ENCODE measurements around the gene CERS1. TPM values are rescaled to one million over a fixed set of nuclear protein-coding genes. Genes with fewer than 3 reads are reported as not detected.

Gene CERS1
- total RNA-seq, 1 experiment from 2014 or later = 0.96 TPM

GRCh38 chr19:18908917-18909619 lies 13.1 kb upstream of the CERS1 start:
- H2AFZ ChIP-seq (ENCODE audit: low read depth, low read length, poor library complexity, severe bottlenecking) = no peak overlapping the region
- no peak overlapping the region for H3K4me3 ChIP-seq (replicated peaks in 1 of 2; ENCODE audit: low read depth in 1 of 2, low read length in 2 of 2)
- no peaks in the 10 kb centered on the region for H3K9me2 ChIP-seq (ENCODE audit: insufficient read depth)
- no peak overlapping the region for H3K9ac ChIP-seq (ENCODE audit: low read length)
- ChIA-PET CTCF (no interaction called here), POLR2A (no interaction called here), RAD21 (ENCODE audit: low non-redundant PET in 1 of 2, low total read pairs in 2 of 2, uncharacterized antibody in 2 of 2, unreplicated experiment in 2 of 2) (no interaction called here)
- no peak overlapping the region for H3K27ac ChIP-seq (ENCODE audit: low read depth, low read length)
- H3K27me3 ChIP-seq (ENCODE audit: insufficient read depth, low read length) = no peaks in the 10 kb centered on the region
- no peak for ATAC-seq
- intact Hi-C loops (cut with micrococcal nuclease) = no loop called here
- no peaks in the 10 kb centered on the region for H3K4me1 ChIP-seq (ENCODE audit: control insufficient read depth in 1 of 2, insufficient read depth in 2 of 2, low read length in 2 of 2)
- no peak overlapping the region for H3K4me2 ChIP-seq (ENCODE audit: low read length)
- peaks cover 14% of the 10 kb centered on the region for H3K79me2 ChIP-seq (ENCODE audit: insufficient read depth, low read length)
- no peak for DNase-seq (ENCODE audit: low read depth, low spot score)
- BruUV-seq (replicated peaks) = TSS peak; percentile 12
- H3K9me3 ChIP-seq (ENCODE audit: control insufficient read depth in 1 of 2, insufficient read depth in 1 of 2, low read depth in 1 of 2, low read length in 2 of 2) = no peaks in the 10 kb centered on the region
- no peak for TF ChIP-seq SRF (IDR thresholded peaks at IDR 0.05; ENCODE audit: low read depth)
- no peak for TF ChIP-seq ELF1 (IDR thresholded peaks at IDR 0.05; ENCODE audit: borderline replicate concordance, low read depth)
- TF ChIP-seq ZBTB33 (IDR thresholded peaks at IDR 0.05; ENCODE audit: extremely low read depth, insufficient replicate concordance, low read length) = no peak
- no peak for TF ChIP-seq YY1 (IDR thresholded peaks at IDR 0.05; ENCODE audit: extremely low read depth, insufficient replicate concordance, low read depth, low read length)
- no peak for TF ChIP-seq CEBPB (IDR thresholded peaks at IDR 0.05; ENCODE audit: low read depth)
- no peak for TF ChIP-seq ATF3 (IDR thresholded peaks at IDR 0.05)
- no peak for TF ChIP-seq EZH2 (IDR thresholded peaks at IDR 0.05)
- TF ChIP-seq EZH2phosphoT487 (IDR thresholded peaks at IDR 0.05; ENCODE audit: borderline replicate concordance) = no peak
- no peak for TF ChIP-seq FOSL1 (IDR thresholded peaks at IDR 0.05; ENCODE audit: low read depth)
- no peaks in the 10 kb centered on the region for H4K20me1 ChIP-seq (ENCODE audit: insufficient read depth)
- H3K36me3 ChIP-seq (ENCODE audit: control insufficient read depth in 1 of 2, insufficient read depth in 2 of 2, low read length in 2 of 2) = peaks cover 0 to 4% of the 10 kb centered on the region in 2 experiments; a peak in 2 of 4 replicates

Data from HCT116 (cell line).